OCI-LY3 (cell line): ENCODE measurements around the gene HIPK2.

Experiments used
- H2AFZ ChIP-seq: fragments of 200-600, 300-600 bp; shearing (Covaris generic); 2 replicates; pipeline ENCODE4 v1.6.0; 2014; ENCODE audit warnings: antibody characterized with exemption, low read depth, low read length
- H3K27ac ChIP-seq: fragments of 200-600, 300-600 bp; sonication (generic); 2 replicates; pipeline ENCODE4 v1.5.1; 2014; ENCODE audit warnings: mild to moderate bottlenecking, low read length, moderate library complexity, mixed read lengths
- H3K27me3 ChIP-seq: fragments of 200-600, 300-600 bp; sonication (generic); 2 replicates; pipeline ENCODE4 v1.6.1; 2014; ENCODE audit warnings: low read depth, low read length, mixed read lengths
- H3K36me3 ChIP-seq: fragments of 200-600, 300-600 bp; sonication (generic); replicated peaks from 2 replicates; pipeline ENCODE3; 2014; ENCODE audit warnings: low read depth, low read length, mixed read lengths
- H3K4me1 ChIP-seq: fragments of 300-600, 200-600 bp; sonication (generic); 2 replicates; pipeline ENCODE4 v1.6.1; 2014; ENCODE audit warnings: low read length, mixed read lengths
- H3K4me2 ChIP-seq: fragments of 200-600, 300-600 bp; sonication (generic); 2 replicates; pipeline ENCODE4 v1.6.1; 2014; ENCODE audit warnings: low read length, mixed read lengths
- H3K4me3 ChIP-seq: fragments of 300-600, 200-600 bp; sonication (generic); 2 replicates; pipeline ENCODE4 v1.5.1; 2014; ENCODE audit warnings: antibody characterized with exemption, mild to moderate bottlenecking, low read length, moderate library complexity
- H3K79me2 ChIP-seq: fragments of 300-600, 200-600 bp; shearing (Covaris generic); 2 replicates; pipeline ENCODE4 v1.6.1; 2014; ENCODE audit warnings: mild to moderate bottlenecking, low read length, mixed read lengths
- H3K9ac ChIP-seq: fragments of 300-600, 200-600 bp; shearing (Covaris generic); 2 replicates; pipeline ENCODE4 v1.6.0; 2014; ENCODE audit warnings: mild to moderate bottlenecking, low read length, moderate library complexity
- H3K9me3 ChIP-seq: fragments of 200-600, 300-600 bp; shearing (Covaris generic); 2 replicates; pipeline ENCODE4 v1.6.1; 2014; ENCODE audit warnings: low read length, mixed read lengths; ENCODE audit not compliant: insufficient read depth
- H4K20me1 ChIP-seq: fragments of 200-600, 300-600 bp; sonication (generic); 2 replicates; pipeline ENCODE4 v1.6.1; 2016; ENCODE audit warnings: low read length, mixed read lengths; ENCODE audit not compliant: insufficient read depth
- EZH2phosphoT487 ChIP-seq: fragments of 200-600 bp; shearing (Covaris generic); IDR thresholded peaks from 2 replicates; pipeline ENCODE4 v1.6.1; 2018; ENCODE audit warnings: antibody characterized with exemption, mixed run types, low read depth
- TF ChIP-seq, protein P1 (sequence below): fragments of 200-600, 300-600 bp; sonication (generic); IDR thresholded peaks from 2 replicates; pipeline ENCODE4 v1.5.1; 2014; ENCODE audit warnings: antibody characterized with exemption, low read length, low read depth

HIPK2 gene

DNA sequence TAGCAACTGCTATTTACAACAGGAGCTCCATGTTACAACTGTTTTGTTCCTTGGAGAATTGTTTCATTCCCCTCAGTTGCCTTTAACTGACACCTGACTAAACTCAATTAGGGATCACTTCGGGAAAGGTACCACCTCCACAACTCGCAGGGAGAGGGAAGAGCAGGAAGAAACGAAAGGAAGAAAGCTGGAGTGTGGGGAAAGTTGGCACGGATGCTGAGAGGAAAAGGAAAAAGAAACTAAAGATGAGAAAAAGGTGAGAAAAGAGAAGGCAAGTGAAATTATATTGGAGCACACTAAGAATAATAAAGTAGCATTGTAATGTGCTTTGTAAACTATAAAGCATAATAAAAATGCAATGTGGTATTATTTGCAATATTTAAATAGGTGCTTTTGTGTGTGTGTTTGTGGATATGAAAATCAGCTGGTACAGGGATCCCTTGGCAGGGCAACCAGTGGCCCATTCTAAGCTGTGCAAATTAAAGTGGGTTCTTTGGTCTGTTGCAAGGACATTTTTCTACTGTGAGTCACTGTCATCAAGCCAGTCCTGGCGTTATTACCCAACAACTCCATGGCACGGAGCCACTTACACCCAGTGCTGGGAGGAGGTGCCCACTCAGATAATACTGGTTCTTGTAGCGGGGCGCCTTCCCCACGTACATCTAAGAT lies 45.9 kb downstream of the HIPK2 start:
- H3K27ac ChIP-seq: no peak overlapping the region
- H3K4me2 ChIP-seq: no peak overlapping the region
- H4K20me1 ChIP-seq: no peaks in the 10 kb centered on the region
- no peaks in the 10 kb centered on the region for H3K79me2 ChIP-seq
- H2AFZ ChIP-seq: no peak overlapping the region
- TF ChIP-seq, protein P1, sequence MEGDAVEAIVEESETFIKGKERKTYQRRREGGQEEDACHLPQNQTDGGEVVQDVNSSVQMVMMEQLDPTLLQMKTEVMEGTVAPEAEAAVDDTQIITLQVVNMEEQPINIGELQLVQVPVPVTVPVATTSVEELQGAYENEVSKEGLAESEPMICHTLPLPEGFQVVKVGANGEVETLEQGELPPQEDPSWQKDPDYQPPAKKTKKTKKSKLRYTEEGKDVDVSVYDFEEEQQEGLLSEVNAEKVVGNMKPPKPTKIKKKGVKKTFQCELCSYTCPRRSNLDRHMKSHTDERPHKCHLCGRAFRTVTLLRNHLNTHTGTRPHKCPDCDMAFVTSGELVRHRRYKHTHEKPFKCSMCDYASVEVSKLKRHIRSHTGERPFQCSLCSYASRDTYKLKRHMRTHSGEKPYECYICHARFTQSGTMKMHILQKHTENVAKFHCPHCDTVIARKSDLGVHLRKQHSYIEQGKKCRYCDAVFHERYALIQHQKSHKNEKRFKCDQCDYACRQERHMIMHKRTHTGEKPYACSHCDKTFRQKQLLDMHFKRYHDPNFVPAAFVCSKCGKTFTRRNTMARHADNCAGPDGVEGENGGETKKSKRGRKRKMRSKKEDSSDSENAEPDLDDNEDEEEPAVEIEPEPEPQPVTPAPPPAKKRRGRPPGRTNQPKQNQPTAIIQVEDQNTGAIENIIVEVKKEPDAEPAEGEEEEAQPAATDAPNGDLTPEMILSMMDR: no peak
- TF ChIP-seq EZH2phosphoT487: no peak
- no peaks in the 10 kb centered on the region for H3K4me1 ChIP-seq
- no peaks in the 10 kb centered on the region for H3K9me3 ChIP-seq
- no peak overlapping the region for H3K9ac ChIP-seq
- H3K27me3 ChIP-seq: no peaks in the 10 kb centered on the region
- H3K36me3 ChIP-seq: no peaks in the 10 kb centered on the region
- H3K4me3 ChIP-seq: no peak overlapping the region

DNA sequence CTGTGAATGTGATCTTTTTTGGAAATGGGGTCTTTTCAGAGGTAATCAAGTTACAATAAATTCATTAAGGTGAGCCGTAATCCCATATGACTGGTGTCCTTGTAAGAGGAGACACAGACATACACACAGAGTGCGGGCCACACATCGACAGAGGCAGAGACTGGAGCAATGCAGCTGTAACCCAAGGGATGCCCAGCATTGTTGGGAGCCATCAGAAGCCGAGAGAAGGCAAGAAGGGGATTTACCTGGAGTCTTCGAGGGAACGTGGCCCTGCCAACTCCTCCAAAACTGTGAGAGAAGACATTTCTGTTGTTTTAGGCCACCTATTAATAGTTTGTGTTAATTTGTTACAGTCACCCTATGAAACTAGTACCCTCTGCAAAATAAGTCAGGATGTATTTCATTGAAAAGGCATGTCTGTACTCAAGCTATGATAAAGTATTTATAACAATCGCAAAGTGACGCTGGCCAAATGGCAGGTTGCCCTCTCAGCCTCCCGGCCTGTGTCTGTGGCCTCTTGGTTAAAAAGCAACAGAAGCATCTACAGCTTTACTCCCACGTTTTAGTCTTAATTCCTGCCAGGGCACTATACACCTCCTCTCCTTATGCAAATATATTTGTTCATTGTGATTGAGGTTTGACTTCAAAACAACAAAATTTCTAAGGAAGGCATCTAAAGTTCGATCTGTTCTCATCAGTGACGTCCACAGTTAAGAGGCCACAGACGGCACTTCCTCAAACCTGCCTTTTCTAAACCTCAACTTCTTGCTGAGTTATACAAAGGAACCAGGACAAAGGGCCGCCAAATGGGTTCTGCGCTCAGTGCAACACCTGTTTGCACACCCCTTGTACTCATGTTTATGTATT lies 46.8 kb downstream of the HIPK2 start:
- no peaks in the 10 kb centered on the region for H3K27me3 ChIP-seq
- no peaks in the 10 kb centered on the region for H3K79me2 ChIP-seq
- no peak overlapping the region for H3K9ac ChIP-seq
- no peaks in the 10 kb centered on the region for H4K20me1 ChIP-seq
- no peaks in the 10 kb centered on the region for H3K9me3 ChIP-seq
- TF ChIP-seq EZH2phosphoT487: no peak
- TF ChIP-seq, protein P1: no peak
- H2AFZ ChIP-seq: no peak overlapping the region
- no peak overlapping the region for H3K4me3 ChIP-seq
- no peaks in the 10 kb centered on the region for H3K4me1 ChIP-seq
- no peak overlapping the region for H3K27ac ChIP-seq
- no peak overlapping the region for H3K4me2 ChIP-seq
- H3K36me3 ChIP-seq: no peaks in the 10 kb centered on the region

DNA sequence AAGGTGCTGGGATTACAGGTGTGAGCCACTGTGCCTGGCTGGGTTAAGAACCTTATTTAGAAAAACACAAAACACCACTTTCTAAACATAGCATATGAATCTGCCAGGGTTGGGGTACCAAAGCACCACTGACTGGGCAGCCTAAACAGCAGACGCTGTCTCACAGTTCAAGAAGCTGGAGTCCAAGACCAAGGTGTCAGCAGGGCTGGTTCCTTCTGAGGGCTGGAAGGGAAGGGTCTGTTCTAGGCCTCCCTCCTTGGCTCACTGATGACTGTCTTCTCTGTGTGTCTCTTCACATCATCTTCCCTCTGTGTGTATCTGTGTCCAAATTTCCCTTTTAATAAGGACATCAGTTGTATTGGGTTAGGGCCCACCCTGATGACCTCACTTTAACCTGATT lies 49.6 kb downstream of the HIPK2 start:
- Histone ChIP-seq H3K27ac (no peak overlapping the region), H4K20me1 (no peaks in the 10 kb centered on the region), H3K4me3 (no peak overlapping the region), H3K36me3 (no peaks in the 10 kb centered on the region), H3K79me2 (no peaks in the 10 kb centered on the region), H3K4me2 (no peak overlapping the region), H3K4me1 (no peaks in the 10 kb centered on the region), H3K9me3 (no peaks in the 10 kb centered on the region), H3K27me3 (no peaks in the 10 kb centered on the region), H2AFZ (no peak overlapping the region), H3K9ac (no peak overlapping the region)
- TF ChIP-seq, protein P1: no peak
- TF ChIP-seq EZH2phosphoT487: no peak

DNA sequence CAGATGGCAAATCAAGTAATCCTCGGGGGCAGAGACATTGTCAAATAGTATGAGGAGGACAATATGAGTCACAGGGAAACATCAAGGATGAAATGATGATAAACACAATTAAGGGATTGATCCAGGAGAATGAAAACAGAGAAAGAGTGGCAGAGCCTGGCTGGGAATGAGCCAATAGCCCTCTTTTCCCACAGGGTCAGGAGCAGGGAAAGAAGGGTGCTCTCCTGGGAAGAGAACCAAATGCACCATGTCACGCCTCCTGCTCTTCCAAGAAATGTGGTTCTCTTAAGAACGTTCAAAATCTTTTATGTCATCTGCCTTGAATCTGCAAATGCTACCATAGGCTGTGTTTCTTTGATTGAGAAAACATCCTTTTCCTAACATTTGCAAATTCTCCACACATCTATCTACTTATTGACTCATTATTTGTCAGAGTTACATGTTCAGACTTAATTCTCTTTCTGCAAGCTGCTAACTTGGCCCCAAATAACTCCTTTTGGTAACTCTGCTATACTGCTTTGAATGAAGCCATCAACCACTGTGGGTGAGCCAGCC lies 50.6 kb downstream of the HIPK2 start:
- Histone ChIP-seq H3K9ac (no peak overlapping the region), H2AFZ (no peak overlapping the region), H3K27ac (no peak overlapping the region), H3K4me3 (no peak overlapping the region), H3K9me3 (no peaks in the 10 kb centered on the region), H3K4me2 (no peak overlapping the region), H3K79me2 (no peaks in the 10 kb centered on the region), H3K36me3 (no peaks in the 10 kb centered on the region), H3K4me1 (no peaks in the 10 kb centered on the region), H3K27me3 (no peaks in the 10 kb centered on the region), H4K20me1 (no peaks in the 10 kb centered on the region)
- no peak for TF ChIP-seq EZH2phosphoT487
- TF ChIP-seq, protein P1: no peak
